Mesenchymal stem cell (in vitro differentiated cells and primary cell): ENCODE results near the gene PHF5A.
A peak's percentile ranks its signal among the peaks of the same experiment; 100 is the strongest.

Source experiments
- DNase-seq: peaks from one replicate; pipeline ENCODE4 v3.0.0-alpha.2; 2013
- H2AFZ ChIP-seq: one replicate; pipeline ENCODE4 v1.6.1; 2013; ENCODE audit warnings: low read depth, mild to moderate bottlenecking, control low read depth, inconsistent platforms, low read length, moderate library complexity
- H2AK5ac ChIP-seq: 2 replicates; pipeline ENCODE4 v1.6.1; 2013; ENCODE audit warnings: low read length, moderate library complexity, mild to moderate bottlenecking, inconsistent platforms; ENCODE audit not compliant: severe bottlenecking
- H2BK120ac ChIP-seq: one replicate; pipeline ENCODE4 v1.6.1; 2013; ENCODE audit warnings: low read depth, mild to moderate bottlenecking, inconsistent platforms, low read length, moderate library complexity
- H2BK12ac ChIP-seq, 2 experiments: one replicate each; pipeline ENCODE4 v1.6.1; 2013; ENCODE audit warnings: inconsistent platforms in 2 of 2, low read length in 2 of 2, mild to moderate bottlenecking in 2 of 2, moderate library complexity in 2 of 2, control low read depth in 1 of 2
- H2BK15ac ChIP-seq: one replicate; pipeline ENCODE4 v1.6.1; 2013; ENCODE audit warnings: mild to moderate bottlenecking, low read depth, inconsistent platforms; ENCODE audit not compliant: poor library complexity, severe bottlenecking
- H2BK5ac ChIP-seq: 2 replicates; pipeline ENCODE4 v1.6.1; 2013; ENCODE audit warnings: low read depth, mild to moderate bottlenecking, low read length, control low read depth, inconsistent platforms; ENCODE audit not compliant: poor library complexity, severe bottlenecking
- H3K14ac ChIP-seq, 2 experiments: one replicate each; pipeline ENCODE4 v1.6.1; 2013; ENCODE audit warnings: inconsistent platforms in 2 of 2, low read length in 2 of 2, control low read depth in 1 of 2, mild to moderate bottlenecking in 1 of 2, moderate library complexity in 1 of 2
- H3K18ac ChIP-seq, 2 experiments: one replicate each; pipeline ENCODE4 v1.6.1; 2013; ENCODE audit warnings: inconsistent platforms in 2 of 2, low read length in 2 of 2, control low read depth in 1 of 2, low read depth in 1 of 2, mild to moderate bottlenecking in 1 of 2
- H3K23ac ChIP-seq, 2 experiments: one replicate each; pipeline ENCODE4 v1.6.1; 2013; ENCODE audit warnings: inconsistent platforms in 2 of 2, low read length in 2 of 2, mild to moderate bottlenecking in 2 of 2, moderate library complexity in 2 of 2, control low read depth in 1 of 2
- H3K27ac ChIP-seq: 2 replicates; pipeline ENCODE4 v1.5.1; 2013; ENCODE audit warnings: mild to moderate bottlenecking, moderate library complexity, low read length, control low read depth, inconsistent platforms; ENCODE audit not compliant: poor library complexity, severe bottlenecking
- H3K27me3 ChIP-seq, 2 experiments: 2 replicates each; pipeline versions ENCODE4 v1.6.1 to v1.7.0; 2013; ENCODE audit warnings: low read length in 2 of 2, mild to moderate bottlenecking in 2 of 2, moderate library complexity in 2 of 2, control low read depth in 1 of 2, inconsistent platforms in 1 of 2; ENCODE audit not compliant: control insufficient read depth in 1 of 2, insufficient read depth in 1 of 2
- H3K36me3 ChIP-seq, 2 experiments: 2 replicates each; pipeline versions ENCODE4 v1.6.1 to v1.7.0; 2013; ENCODE audit warnings: low read length in 2 of 2, control low read depth in 1 of 2, inconsistent platforms in 1 of 2, low read depth in 1 of 2, mild to moderate bottlenecking in 1 of 2; ENCODE audit not compliant: insufficient read depth in 2 of 2, control insufficient read depth in 1 of 2
- H3K4ac ChIP-seq, 2 experiments: one replicate each; pipeline ENCODE4 v1.6.1; 2013; ENCODE audit warnings: inconsistent platforms in 2 of 2, low read length in 2 of 2, mild to moderate bottlenecking in 2 of 2, moderate library complexity in 2 of 2, control low read depth in 1 of 2, low read depth in 1 of 2
- H3K4me1 ChIP-seq: 2 replicates; pipeline ENCODE4 v1.6.1; 2013; ENCODE audit warnings: low read depth, low read length, control low read depth; ENCODE audit not compliant: control insufficient read depth, insufficient read depth
- H3K4me2 ChIP-seq: 2 replicates; pipeline ENCODE4 v1.6.1; 2013; ENCODE audit warnings: low read length, mild to moderate bottlenecking, inconsistent platforms; ENCODE audit not compliant: poor library complexity, severe bottlenecking
- H3K4me3 ChIP-seq, 2 experiments: 2 replicates each; pipeline versions ENCODE4 v1.5.1 to v1.7.0; 2013; ENCODE audit warnings: low read length in 2 of 2, mild to moderate bottlenecking in 2 of 2, control low read depth in 1 of 2, low read depth in 1 of 2; ENCODE audit not compliant: insufficient read depth in 1 of 2
- H3K79me1 ChIP-seq: replicated peaks from 2 replicates; pipeline ENCODE4 v1.6.1; 2013; ENCODE audit warnings: mild to moderate bottlenecking, control low read depth, low read length, inconsistent platforms; ENCODE audit not compliant: poor library complexity, severe bottlenecking
- H3K9ac ChIP-seq: 2 replicates; pipeline ENCODE4 v1.7.0; 2013; ENCODE audit warnings: mild to moderate bottlenecking, low read length, moderate library complexity
- H3K9me3 ChIP-seq: 2 replicates; pipeline ENCODE4 v1.7.0; 2013; ENCODE audit warnings: mild to moderate bottlenecking, low read length; ENCODE audit not compliant: control insufficient read depth
- H4K8ac ChIP-seq: one replicate; pipeline ENCODE4 v1.6.1; 2013; ENCODE audit warnings: inconsistent platforms, mild to moderate bottlenecking, low read length, moderate library complexity
- H4K91ac ChIP-seq: one replicate; pipeline ENCODE4 v1.6.1; 2013; ENCODE audit warnings: mild to moderate bottlenecking, low read length, inconsistent platforms
- WGBS: methylation state at CpG from one replicate; pipeline ENCODE4 v1.1.7; 2013; ENCODE audit warnings: mixed read lengths; 5-methylcytosine and 5-hydroxymethylcytosine counted together

Gene PHF5A

GRCh38 chr22:41418717-41419116, 49.8 kb downstream of the PHF5A start:
- Histone ChIP-seq H3K4me3 (no peak overlapping the region), H3K18ac (no peak overlapping the region), H2AFZ (no peak overlapping the region), H3K23ac (no peak overlapping the region), H3K4ac (no peak overlapping the region), H4K8ac (no peak overlapping the region), H3K14ac (no peak overlapping the region), H2BK15ac (no peak overlapping the region), H3K27ac (no peak overlapping the region), H3K9ac (no peak overlapping the region), H4K91ac (no peak overlapping the region), H3K79me1 (peaks cover 15% of the 10 kb centered on the region), H2BK120ac (no peak overlapping the region), H2AK5ac (no peak overlapping the region), H3K36me3 (peaks cover 8 to 10% of the 10 kb centered on the region in 2 experiments), H2BK5ac (no peak overlapping the region), H3K9me3 (no peaks in the 10 kb centered on the region), H3K4me1 (peaks cover 20% of the 10 kb centered on the region), H2BK12ac (no peak overlapping the region), H3K27me3 (no peaks in the 10 kb centered on the region), H3K4me2 (no peak overlapping the region)
- 92% methylated on average over 9 of the region's 9 CpGs for WGBS
- no peak for DNase-seq

GRCh38 chr22:41417622-41418390, 50.7 kb downstream of the PHF5A start:
- H3K4ac ChIP-seq: no peak overlapping the region
- H3K18ac ChIP-seq: no peak overlapping the region
- peak overlapping the region in 1 of 2 experiments; percentile 10 for H2BK12ac ChIP-seq
- no peak for DNase-seq
- H3K4me1 ChIP-seq: peaks cover 22% of the 10 kb centered on the region
- no peak overlapping the region for H2AFZ ChIP-seq
- H2BK15ac ChIP-seq: no peak overlapping the region
- peaks cover 17% of the 10 kb centered on the region for H3K79me1 ChIP-seq
- H3K36me3 ChIP-seq: peaks cover 2 to 4% of the 10 kb centered on the region in 2 experiments
- H4K91ac ChIP-seq: no peak overlapping the region
- no peak overlapping the region for H3K4me2 ChIP-seq
- no peaks in the 10 kb centered on the region for H3K9me3 ChIP-seq
- no peaks in the 10 kb centered on the region for H3K27me3 ChIP-seq
- no peak overlapping the region for H3K27ac ChIP-seq
- H2BK5ac ChIP-seq: no peak overlapping the region
- H4K8ac ChIP-seq: no peak overlapping the region
- 95% methylated on average over 12 of the region's 13 CpGs for WGBS
- no peak overlapping the region for H3K4me3 ChIP-seq
- no peak overlapping the region for H3K9ac ChIP-seq
- no peak overlapping the region for H3K14ac ChIP-seq
- no peak overlapping the region for H2AK5ac ChIP-seq
- no peak overlapping the region for H3K23ac ChIP-seq
- no peak overlapping the region for H2BK120ac ChIP-seq

- Histone ChIP-seq H3K4ac (no peak overlapping the region), H3K27me3 (no peaks in the 10 kb centered on the region), H2BK5ac (no peak overlapping the region), H3K23ac (no peak overlapping the region), H3K14ac (no peak overlapping the region), H3K4me2 (no peak overlapping the region), H4K8ac (peak overlapping the region; percentile 55), H3K4me3 (no peak overlapping the region), H2BK12ac (no peak overlapping the region), H2BK15ac (no peak overlapping the region), H2AK5ac (no peak overlapping the region), H3K79me1 (peaks cover 23% of the 10 kb centered on the region), H2AFZ (no peak overlapping the region), H3K9ac (no peak overlapping the region), H3K9me3 (no peaks in the 10 kb centered on the region), H3K4me1 (peaks cover 29% of the 10 kb centered on the region), H3K27ac (no peak overlapping the region), H2BK120ac (no peak overlapping the region), H4K91ac (no peak overlapping the region), H3K36me3 (peaks cover 0 to 4% of the 10 kb centered on the region in 2 experiments), H3K18ac (no peak overlapping the region)
- DNase-seq: no peak
- WGBS: 95% methylated on average over 3 of the region's 4 CpGs
Measured at GRCh38 chr22:41415554-41415953, 52.9 kb downstream of the PHF5A start.

GRCh38 chr22:41411021-41411851, 57.3 kb downstream of the PHF5A start:
- H2BK120ac ChIP-seq: no peak overlapping the region
- no peaks in the 10 kb centered on the region for H3K27me3 ChIP-seq

More at GRCh38 chr22:41411021-41411851, 57.3 kb downstream of the PHF5A start:
- Histone ChIP-seq H3K4ac (no peak overlapping the region), H3K36me3 (no peaks in the 10 kb centered on the region), H3K9ac (peak overlapping the region; percentile 49), H3K23ac (no peak overlapping the region), H3K79me1 (peaks cover 16% of the 10 kb centered on the region), H3K27ac (no peak overlapping the region), H3K14ac (no peak overlapping the region), H3K18ac (peak overlapping the region in 1 of 2 experiments; percentile 30), H2AK5ac (peak overlapping the region; percentile 43), H2BK15ac (no peak overlapping the region), H3K4me1 (peaks cover 26% of the 10 kb centered on the region), H3K4me3 (no peak overlapping the region), H4K8ac (peak overlapping the region; percentile 40), H2BK5ac (no peak overlapping the region), H2AFZ (no peak overlapping the region), H2BK12ac (no peak overlapping the region), H4K91ac (peak overlapping the region; percentile 52), H3K4me2 (no peak overlapping the region), H3K9me3 (no peaks in the 10 kb centered on the region)
- DNase-seq: peak; percentile 10
- WGBS: 88% methylated on average over 11 of the region's 11 CpGs
